ENCODE data around the gene SNX6. TPM values are rescaled to one million over a fixed set of nuclear protein-coding genes. Genes with fewer than 3 reads are reported as not detected.
"Not testable (repeated sequence)": the region's sequence is repeated elsewhere in the genome, so short reads cannot be mapped to it uniquely, and the experiment has no call there.

Gene SNX6
- total RNA-seq, 1 donor from 2014 or later = 365 TPM

DNA sequence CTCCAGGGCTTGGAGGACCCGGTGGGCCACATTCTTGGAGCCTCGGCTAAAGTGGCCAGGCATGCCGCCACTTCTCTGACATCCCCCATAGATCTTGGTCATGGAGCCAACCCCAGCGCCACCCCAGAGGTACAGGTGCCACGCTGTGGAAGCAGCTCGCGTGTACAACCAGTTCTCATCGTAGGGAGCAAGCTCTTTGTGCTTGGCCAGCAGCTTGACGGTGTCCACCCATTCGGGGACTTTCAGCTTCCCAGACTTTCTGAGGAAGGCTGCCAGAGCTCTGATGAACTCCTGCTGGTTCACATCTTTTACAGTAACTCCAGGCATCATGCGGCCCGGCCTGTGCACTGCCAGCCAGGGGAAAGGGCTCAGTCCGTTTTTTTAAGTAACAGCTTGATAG is 61.1 kb downstream of the SNX6 start:
- Histone ChIP-seq H2AFZ (replicated peaks) (no peak overlapping the region), H3K27me3 (no peaks in the 10 kb centered on the region), H3K9me3 (ENCODE audit: low read depth) (no peaks in the 10 kb centered on the region), H3K4me1 (no peaks in the 10 kb centered on the region), H3K4me3 (no peak overlapping the region), H3K27ac (no peak overlapping the region), H3K9ac (no peak overlapping the region), H3F3A (ENCODE audit: low read depth) (no peaks in the 10 kb centered on the region), H3K79me2 (ENCODE audit: low read depth) (no peaks in the 10 kb centered on the region), H4K20me1 (ENCODE audit: low read depth) (no peaks in the 10 kb centered on the region), H3K4me2 (no peak overlapping the region), H3K36me3 (peaks cover 11% of the 10 kb centered on the region)
- peaks cover 7% of the 10 kb centered on the region for H3K36me3 Mint-ChIP-seq
- H3K4me1 Mint-ChIP-seq = no peaks in the 10 kb centered on the region
- no peak for DNase-seq (ENCODE audit: low spot score)
- no peaks in the 10 kb centered on the region for H3K9me3 Mint-ChIP-seq
- peaks cover 2% of the 10 kb centered on the region for H3K27me3 Mint-ChIP-seq (ENCODE audit: insufficient read depth, low read depth)
- no peak overlapping the region for H3K4me3 Mint-ChIP-seq
- H3K27ac Mint-ChIP-seq = no peak overlapping the region
- TF ChIP-seq EZH2phosphoT487 (IDR thresholded peaks at IDR 0.05) (no peak), EZH2 (IDR thresholded peaks at IDR 0.05) (no peak)
- TF ChIP-seq, protein P1, sequence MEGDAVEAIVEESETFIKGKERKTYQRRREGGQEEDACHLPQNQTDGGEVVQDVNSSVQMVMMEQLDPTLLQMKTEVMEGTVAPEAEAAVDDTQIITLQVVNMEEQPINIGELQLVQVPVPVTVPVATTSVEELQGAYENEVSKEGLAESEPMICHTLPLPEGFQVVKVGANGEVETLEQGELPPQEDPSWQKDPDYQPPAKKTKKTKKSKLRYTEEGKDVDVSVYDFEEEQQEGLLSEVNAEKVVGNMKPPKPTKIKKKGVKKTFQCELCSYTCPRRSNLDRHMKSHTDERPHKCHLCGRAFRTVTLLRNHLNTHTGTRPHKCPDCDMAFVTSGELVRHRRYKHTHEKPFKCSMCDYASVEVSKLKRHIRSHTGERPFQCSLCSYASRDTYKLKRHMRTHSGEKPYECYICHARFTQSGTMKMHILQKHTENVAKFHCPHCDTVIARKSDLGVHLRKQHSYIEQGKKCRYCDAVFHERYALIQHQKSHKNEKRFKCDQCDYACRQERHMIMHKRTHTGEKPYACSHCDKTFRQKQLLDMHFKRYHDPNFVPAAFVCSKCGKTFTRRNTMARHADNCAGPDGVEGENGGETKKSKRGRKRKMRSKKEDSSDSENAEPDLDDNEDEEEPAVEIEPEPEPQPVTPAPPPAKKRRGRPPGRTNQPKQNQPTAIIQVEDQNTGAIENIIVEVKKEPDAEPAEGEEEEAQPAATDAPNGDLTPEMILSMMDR (IDR thresholded peaks at IDR 0.05) = no peak

DNA sequence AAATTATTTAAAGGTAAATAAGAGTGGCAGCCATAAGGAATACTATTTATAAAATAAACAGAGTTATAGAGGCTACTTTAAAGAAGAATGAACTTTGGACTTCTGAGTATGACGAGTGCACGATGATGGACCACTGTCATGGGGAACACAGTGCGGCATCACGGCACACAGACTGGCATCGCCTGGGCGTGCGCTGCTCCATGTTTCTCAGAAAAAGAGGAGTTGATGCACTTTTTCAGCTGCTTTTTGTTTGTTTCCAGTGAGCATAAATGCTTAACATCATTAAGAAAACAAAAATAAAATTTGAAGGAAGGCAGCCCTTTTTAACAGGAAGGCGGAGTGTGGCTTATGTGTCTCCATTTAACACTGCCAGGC is 67.2 kb downstream of the SNX6 start:
- H3K4me2 ChIP-seq = no peak overlapping the region
- H3K4me3 ChIP-seq = no peak overlapping the region
- H3K79me2 ChIP-seq (ENCODE audit: low read depth) = no peaks in the 10 kb centered on the region
- H3K4me1 ChIP-seq = no peaks in the 10 kb centered on the region
- H3K27me3 ChIP-seq = no peaks in the 10 kb centered on the region
- no peak overlapping the region for H3K9ac ChIP-seq
- no peaks in the 10 kb centered on the region for H3K4me1 Mint-ChIP-seq
- H3K36me3 Mint-ChIP-seq = peaks cover 9% of the 10 kb centered on the region
- TF ChIP-seq EZH2 (IDR thresholded peaks at IDR 0.05) (no peak), EZH2phosphoT487 (IDR thresholded peaks at IDR 0.05) (no peak)
- TF ChIP-seq, protein P1 (IDR thresholded peaks at IDR 0.05) = no peak
- H3K27ac Mint-ChIP-seq = no peak overlapping the region
- peaks cover 2% of the 10 kb centered on the region for H3K27me3 Mint-ChIP-seq (ENCODE audit: insufficient read depth, low read depth)
- no peak overlapping the region for H2AFZ ChIP-seq (replicated peaks)
- no peak overlapping the region for H3K27ac ChIP-seq
- no peak overlapping the region for H3K4me3 Mint-ChIP-seq
- no peaks in the 10 kb centered on the region for H3K9me3 ChIP-seq (ENCODE audit: low read depth)
- no peaks in the 10 kb centered on the region for H4K20me1 ChIP-seq (ENCODE audit: low read depth)
- H3K9me3 Mint-ChIP-seq = no peaks in the 10 kb centered on the region
- peaks cover 9% of the 10 kb centered on the region for H3K36me3 ChIP-seq
- DNase-seq (ENCODE audit: low spot score) = no peak
- H3F3A ChIP-seq (ENCODE audit: low read depth) = no peaks in the 10 kb centered on the region

DNA sequence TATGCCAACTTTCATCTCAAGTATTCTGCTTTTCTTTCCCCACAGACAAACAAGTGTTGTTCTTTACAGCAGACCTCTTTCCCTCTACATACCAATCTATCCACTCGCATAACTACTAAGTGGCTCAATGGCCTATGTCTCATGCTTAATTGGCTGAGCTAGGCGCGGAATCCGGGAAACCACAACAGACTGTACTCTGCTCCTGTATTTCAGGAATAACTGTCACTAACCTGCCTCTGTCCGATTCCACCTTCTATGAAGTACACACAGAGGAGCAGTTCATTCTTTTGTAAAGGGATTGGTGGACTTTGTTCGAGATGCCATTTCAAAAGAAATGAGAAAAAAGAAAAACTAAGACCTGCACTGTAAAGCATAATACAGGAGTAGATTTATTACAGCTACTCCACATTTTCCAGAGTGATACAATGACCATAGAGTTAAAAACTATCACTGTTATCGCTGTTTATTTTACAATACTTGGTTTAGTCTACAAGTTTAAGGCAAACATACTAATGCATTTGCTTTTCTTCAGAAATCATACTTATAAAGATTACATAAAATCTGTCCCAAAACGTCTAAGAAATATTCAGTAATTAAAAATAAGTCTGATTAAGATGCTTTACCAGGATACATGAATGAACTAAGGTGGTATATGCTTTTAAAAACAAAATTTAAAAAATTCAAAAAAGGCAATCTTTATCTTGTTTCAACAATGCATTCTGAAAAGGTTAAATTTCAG is 67.7 kb downstream of the SNX6 start:
- not testable (repeated sequence) for H4K20me1 ChIP-seq (ENCODE audit: low read depth); H3F3A ChIP-seq (ENCODE audit: low read depth); H2AFZ ChIP-seq (replicated peaks); H3K4me1 ChIP-seq; H3K4me3 Mint-ChIP-seq; H3K4me2 ChIP-seq; H3K27me3 Mint-ChIP-seq (ENCODE audit: insufficient read depth, low read depth); H3K36me3 Mint-ChIP-seq; H3K27ac ChIP-seq; DNase-seq (ENCODE audit: low spot score); H3K9me3 ChIP-seq (ENCODE audit: low read depth); H3K9me3 Mint-ChIP-seq; H3K79me2 ChIP-seq (ENCODE audit: low read depth); H3K9ac ChIP-seq; H3K36me3 ChIP-seq; H3K27ac Mint-ChIP-seq; H3K4me1 Mint-ChIP-seq; H3K27me3 ChIP-seq; H3K4me3 ChIP-seq

DNA sequence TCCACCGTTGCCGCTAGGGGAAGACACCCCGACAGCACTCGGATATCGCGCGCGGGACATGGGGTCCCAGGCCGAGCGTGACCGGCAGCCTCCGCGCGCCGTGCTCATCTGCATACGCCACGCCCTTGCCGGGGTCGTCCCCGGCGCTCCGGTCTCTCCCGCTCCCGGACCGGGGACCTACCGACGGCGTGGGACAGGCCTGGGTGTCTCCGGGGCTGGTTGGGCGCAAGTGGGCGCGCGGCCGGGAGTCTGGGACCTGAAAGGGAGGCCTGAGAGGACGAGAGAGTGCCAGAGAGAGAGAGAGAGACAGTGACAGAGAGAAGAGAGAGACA is 73.5 kb downstream of the SNX6 start:
- not testable (repeated sequence) for H3K27me3 ChIP-seq; H3K79me2 ChIP-seq (ENCODE audit: low read depth); H3K4me2 ChIP-seq; H3K9me3 Mint-ChIP-seq; H3K36me3 ChIP-seq; H3K36me3 Mint-ChIP-seq; H3K4me1 ChIP-seq; H3K27ac Mint-ChIP-seq; H3K4me3 Mint-ChIP-seq; H4K20me1 ChIP-seq (ENCODE audit: low read depth); H3K9me3 ChIP-seq (ENCODE audit: low read depth); H3K27me3 Mint-ChIP-seq (ENCODE audit: insufficient read depth, low read depth); H2AFZ ChIP-seq (replicated peaks); H3K9ac ChIP-seq; DNase-seq (ENCODE audit: low spot score); H3K27ac ChIP-seq; H3K4me3 ChIP-seq
- H3F3A ChIP-seq (ENCODE audit: low read depth) = peaks cover 12% of the 10 kb centered on the region
- peaks cover 13% of the 10 kb centered on the region for H3K4me1 Mint-ChIP-seq

DNA sequence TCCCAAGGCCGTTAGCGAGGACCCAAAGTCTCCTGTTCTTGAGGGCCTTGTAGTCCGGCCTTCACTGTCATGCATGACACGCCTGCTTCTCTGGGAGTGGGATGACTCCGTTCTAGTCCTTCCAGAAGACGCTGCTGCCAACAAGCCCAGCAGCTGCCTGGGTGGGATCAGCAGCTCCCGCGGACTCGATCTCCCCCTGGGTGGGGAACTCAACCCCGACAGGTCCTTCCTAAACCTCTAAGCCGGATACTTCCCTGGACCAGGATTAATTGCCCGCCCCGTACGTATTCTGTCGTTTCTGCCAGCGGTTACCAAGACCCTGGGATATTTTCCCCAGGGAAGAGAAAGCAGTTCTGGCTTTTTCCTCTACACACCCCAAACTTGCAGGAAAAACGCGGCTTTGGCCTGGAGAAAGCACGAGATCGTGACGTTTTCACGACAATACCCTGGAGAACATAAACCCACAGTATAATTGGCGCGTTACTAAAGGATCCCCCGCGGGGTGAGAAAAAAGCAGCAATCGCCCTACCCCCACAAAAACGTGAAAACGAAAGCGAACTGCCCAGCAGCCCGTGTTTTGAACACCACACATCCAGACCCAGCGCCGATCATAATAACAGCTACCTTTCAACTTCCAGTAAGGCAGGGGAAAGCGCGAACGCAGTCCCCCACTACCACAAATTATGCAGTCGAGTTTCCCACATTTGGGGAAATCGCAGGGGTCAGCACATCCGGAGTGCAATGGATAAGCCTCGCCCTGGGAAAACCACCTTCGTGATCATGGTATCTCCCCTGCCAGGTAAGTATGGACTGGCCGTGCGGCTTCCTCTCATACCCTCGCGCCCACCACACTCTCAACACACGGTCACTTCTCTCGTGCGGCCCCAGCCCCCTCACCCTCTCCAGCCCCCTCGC is 74.1 kb downstream of the SNX6 start:
- H3K27me3 Mint-ChIP-seq (ENCODE audit: insufficient read depth, low read depth); H3K27me3 ChIP-seq; H3K4me2 ChIP-seq; H3K4me3 ChIP-seq; H3K79me2 ChIP-seq (ENCODE audit: low read depth); H3K4me1 ChIP-seq; DNase-seq (ENCODE audit: low spot score); H3K9me3 ChIP-seq (ENCODE audit: low read depth); H3K9me3 Mint-ChIP-seq; H2AFZ ChIP-seq (replicated peaks); H3K36me3 ChIP-seq; H3K27ac Mint-ChIP-seq; H3K9ac ChIP-seq; H3K4me3 Mint-ChIP-seq; H3K27ac ChIP-seq; H4K20me1 ChIP-seq (ENCODE audit: low read depth); H3K36me3 Mint-ChIP-seq: not testable (repeated sequence)
- H3K4me1 Mint-ChIP-seq = peaks cover 16% of the 10 kb centered on the region
- H3F3A ChIP-seq (ENCODE audit: low read depth) = peaks cover 12% of the 10 kb centered on the region

All from neural progenitor cell (in vitro differentiated cells).